SIG-M5 (cell line): ENCODE results near the gene OPRM1.

Experiments used
- DNase-seq: peaks from one replicate; lab custom pipeline; 2025; lab: John Stamatoyannopoulos, UW

Gene OPRM1

DNA sequence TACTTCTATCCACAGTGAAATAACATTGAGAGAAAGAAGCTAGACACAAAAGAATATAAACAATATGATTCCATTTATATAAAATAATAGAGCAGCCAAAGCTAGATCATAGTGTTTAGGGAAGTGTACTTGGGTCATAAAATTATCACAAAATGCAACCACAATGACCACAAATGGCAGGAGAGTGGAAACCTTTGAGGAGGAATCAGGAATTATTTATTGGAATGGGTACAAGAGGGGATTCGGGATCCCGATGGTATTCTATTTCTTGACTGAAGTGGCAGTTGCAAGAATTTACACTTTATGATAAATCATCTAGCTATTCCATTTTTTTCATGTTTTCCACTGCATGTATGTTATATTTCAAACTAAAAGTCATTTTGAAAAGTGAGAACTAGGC, 241.5 kb downstream of the OPRM1 start:
- DNase-seq: no peak

DNA sequence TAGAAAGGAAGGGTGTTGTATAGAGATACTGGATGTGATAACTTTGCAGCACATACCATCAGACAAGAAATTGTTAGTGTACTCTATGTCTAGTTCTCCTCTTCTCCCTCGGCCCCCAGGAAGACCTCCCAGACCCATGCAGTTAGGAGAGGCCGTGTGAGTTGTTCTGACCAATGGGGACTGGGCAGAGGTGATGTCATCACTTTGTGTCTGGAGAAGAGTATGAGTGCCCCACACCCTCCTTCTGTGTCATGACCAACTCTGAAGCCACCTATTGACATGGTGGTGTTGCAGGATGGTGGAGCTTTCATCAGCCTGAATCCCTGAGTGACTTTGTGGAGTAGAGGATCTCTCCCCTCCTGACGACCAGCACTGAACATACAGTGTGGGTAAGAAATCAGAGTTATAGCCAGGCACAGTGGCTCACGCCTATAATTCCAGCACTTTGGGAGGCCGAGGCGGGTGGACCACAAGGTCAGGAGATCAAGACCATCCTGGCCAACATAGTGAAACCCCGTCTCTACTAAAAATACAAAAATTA, 245.3 kb downstream of the OPRM1 start:
- DNase-seq: no peak

DNA sequence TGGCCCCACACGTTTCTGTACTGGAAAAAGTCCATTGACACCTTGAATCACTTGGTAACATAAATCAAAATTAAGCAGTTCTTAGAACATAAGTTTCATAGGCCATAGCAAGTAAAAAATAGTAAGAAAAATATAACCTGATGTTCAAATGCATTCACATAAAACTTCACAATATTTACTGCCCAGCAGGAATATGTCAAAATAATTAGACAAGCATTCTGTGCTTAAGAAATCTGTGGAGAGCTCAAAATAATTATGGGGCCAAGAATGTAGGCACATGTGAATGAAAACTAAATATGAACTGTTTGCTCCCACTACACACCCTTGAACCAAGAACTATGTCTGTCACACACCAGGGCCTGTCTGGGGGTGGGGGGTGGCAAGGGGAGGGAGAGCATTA, 246.8 kb downstream of the OPRM1 start:
- no peak for DNase-seq

DNA sequence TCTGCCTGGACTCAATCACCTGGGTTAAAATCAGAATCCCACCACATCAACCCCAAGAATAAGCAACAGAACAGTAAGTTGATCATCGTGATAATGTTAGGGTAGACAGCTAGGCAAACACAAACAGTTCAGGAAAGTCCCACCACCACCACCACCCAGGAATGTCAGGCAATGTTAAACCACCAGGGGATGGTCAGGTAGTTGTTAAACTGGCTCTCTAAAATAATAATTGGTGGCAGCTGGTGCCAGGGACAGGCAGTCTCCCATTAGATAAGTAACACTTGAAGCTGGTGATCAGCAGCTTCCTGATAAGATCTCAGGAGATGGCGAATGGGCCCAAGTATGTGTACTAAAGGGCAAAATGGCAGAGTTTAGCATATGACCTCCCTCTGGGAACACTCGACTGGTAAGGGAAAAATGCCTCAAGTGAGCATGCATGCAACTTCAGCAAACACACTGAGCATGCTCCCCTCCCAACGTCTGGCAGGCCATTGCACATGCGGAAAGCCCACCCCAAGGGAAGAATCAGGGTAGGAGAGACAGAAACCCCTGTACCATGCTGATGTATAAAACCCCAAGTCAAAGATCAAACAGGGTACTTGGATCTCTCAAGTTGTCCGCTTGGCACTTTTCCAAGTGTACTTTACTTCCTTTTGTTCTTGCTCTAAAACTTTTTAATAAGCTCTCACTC, 250.9 kb downstream of the OPRM1 start:
- DNase-seq: no peak

DNA sequence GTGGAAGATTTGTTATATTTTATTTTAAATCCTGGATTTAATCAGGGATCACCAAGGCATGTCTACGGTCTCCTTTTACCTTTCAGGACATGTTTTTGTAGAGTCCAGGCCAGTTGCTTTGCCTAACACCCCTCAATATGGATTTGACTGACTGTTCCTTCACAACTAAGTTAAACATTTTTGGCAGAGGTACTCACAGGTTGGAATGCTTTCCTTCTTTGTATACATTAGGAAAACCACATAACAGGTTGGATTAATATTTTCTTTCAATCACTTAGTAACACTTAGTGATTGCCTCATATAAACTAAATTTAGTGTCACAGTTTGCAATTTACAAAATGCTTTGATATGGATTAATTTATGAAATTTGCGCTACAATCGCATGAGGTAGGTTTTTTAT, 253.0 kb downstream of the OPRM1 start:
- no peak for DNase-seq

DNA sequence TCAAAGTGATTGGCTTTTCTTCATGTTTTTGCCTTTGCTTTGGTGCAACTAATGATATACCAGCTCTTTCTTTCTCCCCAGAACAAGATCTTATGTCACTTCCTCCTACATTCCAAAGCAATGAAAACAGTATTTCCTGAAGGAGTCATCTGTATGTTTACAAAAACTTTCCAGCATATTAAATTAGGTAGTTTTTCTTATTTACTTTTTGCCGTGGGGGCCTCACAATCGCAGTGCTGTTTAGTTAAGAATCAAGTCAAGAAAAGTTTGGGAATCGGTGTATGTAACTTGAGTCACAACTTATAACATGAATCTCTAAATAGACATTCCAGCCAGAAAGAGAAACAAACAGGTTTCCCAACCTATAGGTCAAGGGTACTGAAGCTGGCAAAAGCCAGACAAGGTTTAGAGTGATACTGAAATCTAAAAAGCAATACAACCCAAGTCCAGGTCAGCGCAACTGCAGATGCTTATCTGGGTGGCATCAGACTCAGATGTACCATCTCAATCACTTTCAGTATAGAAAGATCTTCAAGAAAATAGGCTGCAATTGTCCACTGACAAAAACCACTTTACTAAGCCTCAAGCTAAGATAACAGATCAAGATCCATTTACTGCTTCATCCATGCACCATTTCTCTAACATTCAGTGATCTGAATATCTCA, 253.9 kb downstream of the OPRM1 start:
- no peak for DNase-seq

DNA sequence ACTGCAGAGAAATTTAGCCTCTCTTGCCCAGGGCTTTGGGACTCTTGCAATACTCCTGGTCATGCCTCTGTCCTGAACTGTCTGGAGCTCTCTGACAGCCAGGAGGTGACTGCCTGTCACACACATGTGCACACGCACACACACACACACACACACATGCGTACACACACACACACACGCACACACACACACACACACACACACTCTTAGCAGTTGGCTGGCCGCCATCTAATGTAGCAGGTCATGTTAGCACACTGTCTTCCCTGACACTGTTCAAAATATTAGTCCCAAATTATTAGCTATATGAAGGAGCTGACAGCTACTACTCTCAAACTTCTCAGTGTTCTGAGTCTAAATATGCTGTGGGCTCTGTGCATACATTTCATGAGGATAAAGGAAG, 256.7 kb downstream of the OPRM1 start:
- no peak for DNase-seq
